Cardiac fibroblast (primary cell): Measurements from ENCODE around the gene LRBA.

Experiments used
- DNase-seq, 2 donors: peaks; one replicate each; pipeline versions ENCODE4 v3.0.0 to v3.0.0-alpha.2; 2010; ENCODE audit warnings: low read depth in 2 of 2
- H3K4me3 ChIP-seq, 2 donors: replicated peaks in 1 of 2; 1 replicate in 1 of 2; 2 replicates in 1 of 2; pipeline ENCODE4 v1.5.1; 2011; ENCODE audit warnings: low read depth in 2 of 2, low read length in 2 of 2, mild to moderate bottlenecking in 2 of 2, moderate library complexity in 1 of 2
- CTCF ChIP-seq: IDR thresholded peaks from one replicate; pipeline ENCODE4 v1.5.1; 2011; ENCODE audit warnings: low read depth, mild to moderate bottlenecking, low read length, inconsistent platforms

LRBA gene

GRCh38 chr4:150599547-150599946 is 415.5 kb downstream of the LRBA start:
- no peak for DNase-seq
- H3K4me3 ChIP-seq = no peak overlapping the region
- TF ChIP-seq CTCF = no peak

- DNase-seq = no peak
- TF ChIP-seq CTCF = no peak
- no peak overlapping the region for H3K4me3 ChIP-seq
These were observed 416.2 kb downstream of the LRBA start for GRCh38 chr4:150598909-150599308.

- peak; percentile 49 to 54 for DNase-seq
- H3K4me3 ChIP-seq = no peak overlapping the region
- peak; percentile 33 for TF ChIP-seq CTCF
These were observed 421.1 kb downstream of the LRBA start for GRCh38 chr4:150593996-150594395.

- H3K4me3 ChIP-seq = no peak overlapping the region
- no peak for TF ChIP-seq CTCF
- no peak for DNase-seq
These were observed 423.2 kb downstream of the LRBA start for GRCh38 chr4:150591904-150592303.

- no peak for TF ChIP-seq CTCF
- DNase-seq = no peak
- H3K4me3 ChIP-seq = no peak overlapping the region
These were observed 423.7 kb downstream of the LRBA start for GRCh38 chr4:150591406-150591805.

GRCh38 chr4:150590631-150591030 is 424.5 kb downstream of the LRBA start:
- no peak for DNase-seq
- no peak for TF ChIP-seq CTCF
- no peak overlapping the region for H3K4me3 ChIP-seq

- no peak for DNase-seq
- no peak for TF ChIP-seq CTCF
- H3K4me3 ChIP-seq = no peak overlapping the region
These were observed 425.9 kb downstream of the LRBA start for GRCh38 chr4:150589157-150589556.
